Measurements from ENCODE around the gene TRIP12. TPM values are rescaled to one million over a fixed set of nuclear protein-coding genes. Genes with fewer than 3 reads are reported as not detected.

The TRIP12 gene
- total and polyA plus RNA-seq, 4 donors: 18.6 to 358 (median 118) TPM

GRCh38 chr2:229775614-229776313 lies 146.0 kb downstream of the TRIP12 start:
- Histone ChIP-seq H3K4me1 (ENCODE audit: control insufficient read depth in 5 of 5, insufficient read depth in 5 of 5, low read length in 5 of 5) (no peaks in the 10 kb centered on the region), H3K4me3 (no peak overlapping the region), H3K9me3 (ENCODE audit: control insufficient read depth in 4 of 4, insufficient read depth in 3 of 4, low read length in 3 of 4) (no peaks in the 10 kb centered on the region), H3K27ac (ENCODE audit: low read depth in 1 of 2, low read length in 1 of 2) (no peak overlapping the region), H3K36me3 (ENCODE audit: control insufficient read depth in 4 of 4, insufficient read depth in 4 of 4, low read length in 4 of 4) (peaks cover 23 to 63% (median 37%) of the 10 kb centered on the region in 4 donors), H3K27me3 (ENCODE audit: control insufficient read depth in 3 of 3, insufficient read depth in 3 of 3, low read length in 2 of 3) (no peaks in the 10 kb centered on the region), H3K9ac (ENCODE audit: insufficient read depth in 1 of 2, low read length in 2 of 2) (no peak overlapping the region)
- ATAC-seq (ENCODE audit: insufficient read depth, low FRiP score) (no peak), DNase-seq (no peak)
- 87 to 92% methylated on average over 3 of the region's 3 CpGs for WGBS, 2 donors
- TF ChIP-seq, protein P1, sequence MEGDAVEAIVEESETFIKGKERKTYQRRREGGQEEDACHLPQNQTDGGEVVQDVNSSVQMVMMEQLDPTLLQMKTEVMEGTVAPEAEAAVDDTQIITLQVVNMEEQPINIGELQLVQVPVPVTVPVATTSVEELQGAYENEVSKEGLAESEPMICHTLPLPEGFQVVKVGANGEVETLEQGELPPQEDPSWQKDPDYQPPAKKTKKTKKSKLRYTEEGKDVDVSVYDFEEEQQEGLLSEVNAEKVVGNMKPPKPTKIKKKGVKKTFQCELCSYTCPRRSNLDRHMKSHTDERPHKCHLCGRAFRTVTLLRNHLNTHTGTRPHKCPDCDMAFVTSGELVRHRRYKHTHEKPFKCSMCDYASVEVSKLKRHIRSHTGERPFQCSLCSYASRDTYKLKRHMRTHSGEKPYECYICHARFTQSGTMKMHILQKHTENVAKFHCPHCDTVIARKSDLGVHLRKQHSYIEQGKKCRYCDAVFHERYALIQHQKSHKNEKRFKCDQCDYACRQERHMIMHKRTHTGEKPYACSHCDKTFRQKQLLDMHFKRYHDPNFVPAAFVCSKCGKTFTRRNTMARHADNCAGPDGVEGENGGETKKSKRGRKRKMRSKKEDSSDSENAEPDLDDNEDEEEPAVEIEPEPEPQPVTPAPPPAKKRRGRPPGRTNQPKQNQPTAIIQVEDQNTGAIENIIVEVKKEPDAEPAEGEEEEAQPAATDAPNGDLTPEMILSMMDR (IDR thresholded peaks at IDR 0.05; ENCODE audit: control extremely low read depth, extremely low read depth): no peak

DNA sequence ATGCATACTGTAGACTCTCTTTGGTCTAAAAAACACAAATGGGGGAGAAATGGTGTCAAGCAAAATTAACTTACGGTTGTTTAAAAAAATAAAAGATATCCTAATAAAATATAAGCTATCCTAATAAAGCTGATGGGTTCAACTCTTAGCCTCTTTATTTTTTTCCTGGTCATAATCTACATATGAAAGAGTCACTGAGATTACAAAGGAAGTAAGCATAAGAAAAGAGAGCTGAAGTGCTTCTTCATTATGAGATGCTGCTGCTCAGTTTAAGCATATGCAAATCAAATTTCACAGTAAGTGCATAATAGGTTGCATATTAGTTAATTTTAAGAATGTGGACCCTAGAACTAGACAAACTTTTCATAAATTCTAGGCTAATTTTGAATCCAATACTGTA lies 147.6 kb downstream of the TRIP12 start:
- no peak for DNase-seq
- TF ChIP-seq, protein P1 (IDR thresholded peaks at IDR 0.05; ENCODE audit: control extremely low read depth, extremely low read depth): no peak
- Histone ChIP-seq H3K4me1 (ENCODE audit: control insufficient read depth in 5 of 5, insufficient read depth in 5 of 5, low read length in 5 of 5) (no peaks in the 10 kb centered on the region), H3K9me3 (ENCODE audit: control insufficient read depth in 4 of 4, insufficient read depth in 3 of 4, low read length in 3 of 4) (no peaks in the 10 kb centered on the region), H3K9ac (ENCODE audit: insufficient read depth in 1 of 2, low read length in 2 of 2) (no peak overlapping the region), H3K4me3 (no peak overlapping the region), H3K36me3 (ENCODE audit: control insufficient read depth in 4 of 4, insufficient read depth in 4 of 4, low read length in 4 of 4) (peaks cover 20 to 69% (median 41%) of the 10 kb centered on the region in 4 donors), H3K27ac (ENCODE audit: low read depth in 1 of 2, low read length in 1 of 2) (no peak overlapping the region), H3K27me3 (ENCODE audit: control insufficient read depth in 3 of 3, insufficient read depth in 3 of 3, low read length in 2 of 3) (no peaks in the 10 kb centered on the region)
- ATAC-seq (ENCODE audit: insufficient read depth, low FRiP score): no peak
- WGBS, 2 donors: 97 to 100% methylated on average over 1 of the region's 1 CpG

- Histone ChIP-seq H3K36me3 (ENCODE audit: control insufficient read depth in 4 of 4, insufficient read depth in 4 of 4, low read length in 4 of 4) (peaks cover 24 to 54% (median 41%) of the 10 kb centered on the region in 4 donors), H3K4me1 (ENCODE audit: control insufficient read depth in 5 of 5, insufficient read depth in 5 of 5, low read length in 5 of 5) (no peaks in the 10 kb centered on the region), H3K9ac (ENCODE audit: insufficient read depth in 1 of 2, low read length in 2 of 2) (no peak overlapping the region), H3K9me3 (ENCODE audit: control insufficient read depth in 4 of 4, insufficient read depth in 3 of 4, low read length in 3 of 4) (no peaks in the 10 kb centered on the region), H3K27me3 (ENCODE audit: control insufficient read depth in 3 of 3, insufficient read depth in 3 of 3, low read length in 2 of 3) (no peaks in the 10 kb centered on the region), H3K4me3 (no peak overlapping the region), H3K27ac (ENCODE audit: low read depth in 1 of 2, low read length in 1 of 2) (no peak overlapping the region)
- no peak for ATAC-seq (ENCODE audit: insufficient read depth, low FRiP score)
- no peak for DNase-seq
- TF ChIP-seq, protein P1 (IDR thresholded peaks at IDR 0.05; ENCODE audit: control extremely low read depth, extremely low read depth): no peak
- WGBS, 2 donors: 97 to 98% methylated on average over 1 of the region's 1 CpG
These were observed 153.6 kb downstream of the TRIP12 start for GRCh38 chr2:229768235-229768634.

GRCh38 chr2:229765721-229766120 lies 156.1 kb downstream of the TRIP12 start:
- Histone ChIP-seq H3K4me1 (ENCODE audit: control insufficient read depth in 5 of 5, insufficient read depth in 5 of 5, low read length in 5 of 5) (no peaks in the 10 kb centered on the region), H3K27me3 (ENCODE audit: control insufficient read depth in 3 of 3, insufficient read depth in 3 of 3, low read length in 2 of 3) (no peaks in the 10 kb centered on the region), H3K9me3 (ENCODE audit: control insufficient read depth in 4 of 4, insufficient read depth in 3 of 4, low read length in 3 of 4) (no peaks in the 10 kb centered on the region), H3K36me3 (ENCODE audit: control insufficient read depth in 4 of 4, insufficient read depth in 4 of 4, low read length in 4 of 4) (peaks cover 21 to 41% (median 31%) of the 10 kb centered on the region in 4 donors), H3K9ac (ENCODE audit: insufficient read depth in 1 of 2, low read length in 2 of 2) (no peak overlapping the region), H3K27ac (ENCODE audit: low read depth in 1 of 2, low read length in 1 of 2) (no peak overlapping the region), H3K4me3 (no peak overlapping the region)
- ATAC-seq (ENCODE audit: insufficient read depth, low FRiP score): no peak
- DNase-seq: no peak
- TF ChIP-seq, protein P1 (IDR thresholded peaks at IDR 0.05; ENCODE audit: control extremely low read depth, extremely low read depth): no peak

Data from lung (tissue), 12 donors.